SIG-M5 treated with dmso at 0.1 percent for 504 hours (cell line): Measurements from ENCODE around the gene GRIA4.
"Not testable (repeated sequence)": the region's sequence is repeated elsewhere in the genome, so short reads cannot be mapped to it uniquely, and the experiment has no call there.

Experiments used
- DNase-seq: peaks from one replicate; lab custom pipeline; 2025; ENCODE audit not compliant: unreplicated experiment; lab: John Stamatoyannopoulos, UW

Gene GRIA4

GRCh38 chr11:105785850-105786249, 176.0 kb downstream of the GRIA4 start:
- not testable (repeated sequence) for DNase-seq

GRCh38 chr11:105786741-105787140, 176.9 kb downstream of the GRIA4 start:
- no peak for DNase-seq

- no peak for DNase-seq
Observed at GRCh38 chr11:105789579-105790420, 179.9 kb downstream of the GRIA4 start.

- DNase-seq = no peak
Observed at GRCh38 chr11:105790840-105791239, 181.0 kb downstream of the GRIA4 start.

GRCh38 chr11:105793092-105793491, 183.2 kb downstream of the GRIA4 start:
- DNase-seq = no peak

- no peak for DNase-seq
Observed at GRCh38 chr11:105799263-105799662, 189.4 kb downstream of the GRIA4 start.

GRCh38 chr11:105799728-105800462, 190.0 kb downstream of the GRIA4 start:
- peak; percentile 0 for DNase-seq

- no peak for DNase-seq
Observed at GRCh38 chr11:105802390-105802789, 192.5 kb downstream of the GRIA4 start.

GRCh38 chr11:105811242-105811641, 201.4 kb downstream of the GRIA4 start:
- DNase-seq = no peak

GRCh38 chr11:105821372-105821771, 211.5 kb downstream of the GRIA4 start:
- DNase-seq = no peak

- DNase-seq = no peak
Observed at GRCh38 chr11:105821781-105822180, 211.9 kb downstream of the GRIA4 start.

- no peak for DNase-seq
Observed at GRCh38 chr11:105823495-105824033, 213.7 kb downstream of the GRIA4 start.

- no peak for DNase-seq
Observed at GRCh38 chr11:105824457-105825013, 214.7 kb downstream of the GRIA4 start.

- DNase-seq = no peak
Observed at GRCh38 chr11:105825141-105825540, 215.3 kb downstream of the GRIA4 start.

- DNase-seq = no peak
Observed at GRCh38 chr11:105827906-105828305, 218.0 kb downstream of the GRIA4 start.

GRCh38 chr11:105829084-105829483, 219.2 kb downstream of the GRIA4 start:
- peak; percentile 52 for DNase-seq

GRCh38 chr11:105834461-105834860, 224.6 kb downstream of the GRIA4 start:
- no peak for DNase-seq

GRCh38 chr11:105838668-105839384, 229.0 kb downstream of the GRIA4 start:
- DNase-seq = no peak

- DNase-seq = no peak
Observed at GRCh38 chr11:105840391-105840790, 230.5 kb downstream of the GRIA4 start.

- DNase-seq = no peak
Observed at GRCh38 chr11:105852403-105852802, 242.5 kb downstream of the GRIA4 start.

- DNase-seq = no peak
Observed at GRCh38 chr11:105854269-105854668, 244.4 kb downstream of the GRIA4 start.
